G401 (cell line): ENCODE results near the gene INS. TPM values are rescaled to one million over a fixed set of nuclear protein-coding genes. Genes with fewer than 3 reads are reported as not detected.
"Not testable (repeated sequence)": the region's sequence is repeated elsewhere in the genome, so short reads cannot be mapped to it uniquely, and the experiment has no call there.

Experiments
- DNase-seq: peaks from one replicate; pipeline ENCODE4 v3.0.0-alpha.2; 2015; ENCODE audit warnings: low spot score
- in situ Hi-C: cut with HindIII; loops from 2 replicates; pipeline ENCODE4 v1.10.0; 2016; ENCODE audit warnings: low sequenced_read_pairs, mixed read lengths
- total RNA-seq: library from RNA; depleted of rRNA; stranded (reverse); fragments of >200 nt; shearing (Covaris generic); gene quantifications from 2 replicates; pipeline ENCODE4 v1.2.3, GENCODE V29; 2014

INS gene
- total RNA-seq, 1 experiment from 2014 or later, result not detected

DNA sequence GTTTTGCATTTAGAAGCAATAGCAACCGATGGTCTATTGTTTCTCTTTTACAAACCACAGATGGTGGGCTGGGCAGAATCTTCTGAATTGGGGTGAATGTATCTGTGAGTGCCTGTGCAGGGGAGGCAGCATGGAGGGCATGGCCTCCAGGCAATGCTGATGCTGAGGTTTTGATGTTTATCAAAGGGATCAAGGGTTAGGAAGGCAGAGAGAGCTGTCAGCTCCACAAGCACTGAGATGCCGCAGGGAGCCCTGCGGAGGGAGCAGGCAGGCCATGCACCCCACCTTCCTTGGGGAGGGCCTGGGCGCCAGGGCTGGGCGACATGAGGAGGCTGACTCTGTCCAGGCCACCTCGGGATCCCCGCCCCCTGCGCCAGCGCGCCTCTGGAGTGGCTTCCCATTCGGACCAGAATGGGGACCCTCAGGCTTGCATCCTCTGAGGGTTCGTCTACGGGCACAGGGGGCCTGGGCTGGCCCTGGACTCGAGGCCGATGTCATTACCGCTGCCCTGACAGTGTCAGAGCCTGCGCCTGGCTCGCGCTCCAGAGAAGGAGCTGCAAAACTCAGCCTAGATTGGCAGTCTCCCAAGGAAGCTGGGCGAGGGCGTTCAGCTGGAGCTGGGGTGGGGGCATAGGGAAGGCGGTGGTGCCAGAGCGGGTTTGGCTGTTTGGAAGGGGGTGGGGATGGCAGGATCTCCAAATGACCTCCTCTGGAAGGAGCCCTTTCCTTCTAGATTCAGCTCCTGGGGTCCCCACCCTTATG is 24.5 kb upstream of the INS start:
- in situ Hi-C loops, result no loop called here
- DNase-seq, result no peak

DNA sequence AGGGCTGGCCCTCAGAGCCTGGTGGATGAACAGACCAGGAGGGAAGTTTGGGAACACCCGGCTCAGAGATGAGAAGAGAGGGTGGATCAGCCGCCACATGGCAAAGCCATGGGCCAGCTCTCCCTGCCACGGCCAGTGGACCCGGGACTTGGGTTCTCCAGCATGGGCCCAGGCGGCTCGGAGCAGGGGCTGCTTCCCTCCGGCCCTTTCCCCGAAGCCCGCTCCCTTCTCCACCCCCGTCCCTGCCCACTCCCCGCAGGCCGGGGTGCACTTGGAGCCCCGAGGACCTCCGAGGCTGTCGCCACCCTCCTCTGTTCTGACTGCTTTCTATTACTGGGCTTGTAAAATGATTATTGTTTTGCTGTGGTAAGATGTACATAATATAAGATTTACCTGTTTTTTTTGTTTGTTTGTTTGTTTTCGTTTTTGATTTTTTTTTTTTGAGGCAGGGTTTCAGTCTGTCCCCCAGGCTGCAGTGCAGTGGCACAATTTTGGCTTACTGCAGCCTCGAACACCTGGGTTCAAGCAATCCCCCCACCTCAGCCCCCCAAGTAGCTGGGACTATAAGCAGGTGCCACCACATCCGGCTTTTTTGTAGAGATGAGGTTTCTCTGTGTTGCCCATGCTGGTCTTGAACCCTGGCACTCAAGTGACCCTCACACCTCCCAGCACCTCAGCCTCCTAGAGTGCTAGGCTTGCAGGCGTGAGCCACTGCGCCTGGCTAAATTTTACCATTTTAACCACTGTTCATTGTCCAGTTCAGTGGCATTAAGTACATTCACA is 21.9 kb upstream of the INS start:
- in situ Hi-C loops, result no loop called here
- DNase-seq, result no peak

- in situ Hi-C loops, result no loop called here
Measured at GRCh38 chr11:2182075-2182474, 21.1 kb upstream of the INS start.

DNA sequence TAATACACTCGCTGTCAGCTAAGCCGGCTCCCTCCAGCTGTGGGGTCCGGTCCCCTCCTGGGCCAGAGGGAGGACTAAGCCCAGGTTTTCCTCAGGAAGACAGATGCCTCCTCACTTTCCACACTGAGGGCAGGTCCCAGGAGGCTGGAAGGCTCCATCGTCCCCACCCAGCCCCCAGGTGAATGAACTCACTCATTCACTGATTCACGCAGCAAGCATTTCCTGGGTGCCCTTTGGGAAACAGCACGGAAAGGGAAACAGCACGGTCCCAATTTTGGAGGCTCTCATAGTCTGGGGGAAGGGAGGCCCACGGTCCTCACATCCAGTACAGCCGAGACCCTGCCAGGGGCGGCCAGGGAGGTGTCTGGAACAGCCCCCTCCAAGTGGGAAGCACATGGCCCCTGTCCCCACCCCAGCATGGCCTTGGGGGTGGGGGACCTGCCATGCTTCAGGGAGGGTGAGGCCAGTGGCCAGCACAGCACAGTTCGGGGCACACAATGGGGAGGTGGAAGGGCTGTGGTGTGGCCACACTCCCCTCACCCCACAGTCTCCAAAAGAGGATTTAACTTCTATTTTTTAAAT is 19.9 kb upstream of the INS start:
- in situ Hi-C loops, result no loop called here
- DNase-seq, result no peak

More at GRCh38 chr11:2182075-2182474, 21.1 kb upstream of the INS start:
- DNase-seq, result no peak

- DNase-seq, result no peak
- in situ Hi-C loops, result no loop called here
Measured at GRCh38 chr11:2180347-2180746, 19.3 kb upstream of the INS start.

GRCh38 chr11:2179516-2179915 is 18.5 kb upstream of the INS start:
- in situ Hi-C loops, result no loop called here

DNA sequence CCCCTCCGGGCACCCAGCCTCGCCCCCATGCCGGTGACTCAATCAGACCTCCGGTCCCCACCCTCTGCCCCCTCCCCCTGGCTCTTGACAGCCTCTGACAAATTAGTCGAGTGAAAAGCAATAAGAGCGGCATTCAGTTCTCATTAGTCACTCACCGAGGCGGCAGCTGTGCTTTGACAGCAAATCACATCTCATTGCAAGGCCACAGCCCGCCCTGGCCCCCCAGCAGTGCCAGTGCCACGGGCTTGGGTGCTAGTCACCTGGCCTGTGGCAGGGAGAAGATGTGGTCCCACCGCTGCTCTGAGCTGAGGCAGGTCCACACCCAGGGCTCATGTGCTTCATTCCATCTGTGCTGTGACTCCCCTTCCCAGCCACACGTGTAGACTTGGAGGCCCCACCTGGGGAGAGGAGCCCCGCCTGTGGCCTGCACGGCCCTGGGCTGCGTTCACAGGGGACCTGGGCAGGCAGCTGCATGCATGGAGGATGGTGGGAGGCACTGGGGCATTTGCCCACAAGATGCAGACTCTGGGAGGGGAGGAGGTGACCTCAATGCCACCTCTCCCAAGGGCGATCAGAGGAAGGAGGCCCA is 18.0 kb upstream of the INS start:
- no peak for DNase-seq

More at GRCh38 chr11:2179516-2179915, 18.5 kb upstream of the INS start:
- DNase-seq, result no peak

GRCh38 chr11:2178055-2178773 is 17.2 kb upstream of the INS start:
- DNase-seq, in situ Hi-C loops: not testable (repeated sequence)

More for the DNA sequence above, 18.0 kb upstream of the INS start:
- in situ Hi-C loops, result no loop called here

- no peak for DNase-seq
- in situ Hi-C loops, result no loop called here
Measured at GRCh38 chr11:2177076-2177475, 16.1 kb upstream of the INS start.

GRCh38 chr11:2176389-2176900 is 15.4 kb upstream of the INS start:
- DNase-seq, result no peak
- in situ Hi-C loops, result no loop called here

GRCh38 chr11:2175659-2176058 is 14.7 kb upstream of the INS start:
- no peak for DNase-seq
- in situ Hi-C loops, result no loop called here

- in situ Hi-C loops, result no loop called here
- no peak for DNase-seq
Measured at GRCh38 chr11:2174361-2174760, 13.4 kb upstream of the INS start.

DNA sequence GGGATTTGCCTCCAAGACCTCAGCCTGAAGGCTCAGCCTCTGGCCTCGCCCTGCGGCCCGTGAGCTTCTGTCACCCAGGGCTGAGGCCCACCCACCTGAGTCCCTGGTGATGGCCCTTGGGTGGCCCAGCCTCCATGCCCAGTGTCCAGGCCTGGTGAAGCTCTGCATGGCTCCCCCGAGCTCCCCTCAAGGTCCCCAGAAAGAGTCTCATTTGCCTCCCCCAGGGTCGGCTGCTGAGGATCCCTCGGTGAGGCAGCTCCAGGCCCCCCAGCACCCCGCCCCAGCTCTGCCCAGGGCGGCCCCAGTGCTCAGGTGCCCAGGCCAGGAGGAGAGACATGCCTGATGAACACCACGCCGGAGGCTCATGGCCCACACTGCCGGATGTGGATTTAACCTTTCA is 12.8 kb upstream of the INS start:
- in situ Hi-C loops, result no loop called here
- no peak for DNase-seq

DNA sequence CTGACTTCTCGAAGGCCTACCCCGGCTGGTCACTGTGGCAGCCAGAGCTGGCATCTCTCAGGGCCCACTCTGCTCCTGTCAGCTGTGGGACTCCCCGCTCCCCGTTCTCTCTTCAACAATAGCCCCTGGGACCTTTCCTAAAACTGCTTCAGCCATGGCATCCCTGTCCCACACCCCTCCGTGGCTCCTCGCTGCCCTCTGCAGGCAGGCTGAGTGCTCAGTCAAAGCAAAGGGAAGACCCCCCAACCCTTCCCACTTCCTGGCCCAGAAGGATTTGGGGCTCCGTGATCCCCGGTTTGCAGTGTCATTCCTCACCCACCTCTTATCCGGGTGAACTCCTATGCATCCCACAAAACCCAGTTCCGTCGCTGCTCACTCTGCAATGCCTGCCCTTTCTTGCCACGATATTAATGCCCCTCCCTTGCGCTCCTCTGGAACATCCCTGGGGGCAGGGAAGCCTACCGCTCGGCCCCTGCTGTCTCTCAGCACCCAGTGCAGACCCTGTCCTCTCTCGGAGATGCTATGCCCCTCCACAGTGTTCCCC is 12.2 kb upstream of the INS start:
- DNase-seq, result no peak
- in situ Hi-C loops, result no loop called here

- in situ Hi-C loops, result no loop called here
- DNase-seq, result no peak
Measured at GRCh38 chr11:2172676-2173075, 11.7 kb upstream of the INS start.

GRCh38 chr11:2171591-2172003 is 10.6 kb upstream of the INS start, which contains the start of gene TH:
Gene TH, minus strand, starts transcription at chr11:2171815. Its CDS starts 29 bp downstream, at chr11:2171786.
- in situ Hi-C loops, result no loop called here
- no peak for DNase-seq

- in situ Hi-C loops, result no loop called here
- no peak for DNase-seq
Measured at GRCh38 chr11:2169626-2170570, 8.9 kb upstream of the INS start.

DNA sequence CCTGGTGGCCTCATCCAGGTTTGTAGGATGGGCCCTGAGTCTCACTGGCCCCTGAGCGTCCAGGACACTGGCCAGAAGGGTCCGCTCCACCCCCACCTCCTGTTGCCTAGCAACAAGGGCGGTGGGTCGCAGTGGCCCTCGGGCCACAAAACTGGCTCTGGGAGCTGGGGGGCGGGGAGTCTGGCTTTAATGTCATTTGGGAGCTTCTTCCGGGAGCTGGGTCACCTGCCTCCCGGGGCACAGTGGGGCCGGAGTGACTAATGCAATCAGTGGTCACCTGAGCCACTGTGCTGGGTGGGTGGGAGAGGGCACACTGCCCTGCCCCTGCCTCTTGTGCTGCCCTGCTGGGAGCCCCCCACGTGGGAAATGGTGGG is 8.0 kb upstream of the INS start:
- in situ Hi-C loops, result no loop called here
- DNase-seq, result no peak
